ENCODE results near the gene TSC22D3. TPM values are rescaled to one million over a fixed set of nuclear protein-coding genes. Genes with fewer than 3 reads are reported as not detected.

Gene TSC22D3
- total and polyA plus RNA-seq, 7 donors = 40.5 to 551 (median 272) TPM

GRCh38 chrX:107721966-107722707 lies 53.5 kb downstream of the TSC22D3 start:
- intact Hi-C loops (cut with DNase I) = no loop called here

GRCh38 chrX:107721318-107721717 lies 54.3 kb downstream of the TSC22D3 start:
- WGBS, 2 donors = 57 to 77% methylated on average over 9 of the region's 9 CpGs
- no peak for TF ChIP-seq POLR2AphosphoS5 (IDR thresholded peaks at IDR 0.05)
- no peak for TF ChIP-seq CTCF (IDR thresholded peaks at IDR 0.05)
- TF ChIP-seq POLR2A (IDR thresholded peaks at IDR 0.05) = no peak
- TF ChIP-seq EP300 (IDR thresholded peaks at IDR 0.05) = no peak
- Histone ChIP-seq H3K9me3 (no peaks in the 10 kb centered on the region), H3K27me3 (peaks cover 0 to 4% (median 0%) of the 10 kb centered on the region in 3 donors), H3K4me1 (peaks cover 0 to 38% (median 17%) of the 10 kb centered on the region in 4 donors), H3K27ac (peak overlapping the region in 3 of 4 donors; percentile 22 to 96 (median 56)), H3K4me3 (no peak overlapping the region), H3K36me3 (no peaks in the 10 kb centered on the region)
- DNase-seq = no peak
- intact Hi-C loops (cut with DNase I) = no loop called here

More at GRCh38 chrX:107721966-107722707, 53.5 kb downstream of the TSC22D3 start:
- H3K9me3 ChIP-seq = no peaks in the 10 kb centered on the region
- peak overlapping the region in 3 of 4 donors; percentile 22 to 96 (median 56) for H3K27ac ChIP-seq
- no peak overlapping the region for H3K4me3 ChIP-seq
- no peaks in the 10 kb centered on the region for H3K36me3 ChIP-seq
- no peak for DNase-seq
- peaks cover 0 to 42% (median 21%) of the 10 kb centered on the region in 4 donors for H3K4me1 ChIP-seq
- 87 to 88% methylated on average over 5 of the region's 5 CpGs for WGBS, 2 donors
- peaks cover 0 to 4% (median 0%) of the 10 kb centered on the region in 3 donors for H3K27me3 ChIP-seq
- TF ChIP-seq POLR2A (IDR thresholded peaks at IDR 0.05) (no peak), CTCF (IDR thresholded peaks at IDR 0.05) (no peak), EP300 (IDR thresholded peaks at IDR 0.05) (no peak), POLR2AphosphoS5 (IDR thresholded peaks at IDR 0.05) (no peak)

- Histone ChIP-seq H3K4me1 (peaks cover 0 to 55% (median 25%) of the 10 kb centered on the region in 4 donors), H3K27me3 (no peaks in the 10 kb centered on the region), H3K4me3 (no peak overlapping the region), H3K27ac (peak overlapping the region; percentile 91 to 98 (median 94)), H3K36me3 (peaks cover 13 to 31% (median 16%) of the 10 kb centered on the region in 4 donors), H3K9me3 (no peaks in the 10 kb centered on the region)
- WGBS, 2 donors = 12 to 45% methylated on average over 3 of the region's 3 CpGs
- intact Hi-C loops (cut with DNase I) = loop anchor here (1.0 to 10.0 kb wide), 4 partner anchors 23 to 823 kb away; no protein-coding TSS in a partner anchor
- TF ChIP-seq CTCF (IDR thresholded peaks at IDR 0.05) (peak; percentile 62 to 82 (median 77)), POLR2A (IDR thresholded peaks at IDR 0.05) (no peak), POLR2AphosphoS5 (IDR thresholded peaks at IDR 0.05) (peak; percentile 63 to 83 (median 75)), EP300 (IDR thresholded peaks at IDR 0.05) (peak; percentile 64 to 93 (median 86))
- DNase-seq = peak; percentile 94
Measured at GRCh38 chrX:107718156-107718621, 57.4 kb downstream of the TSC22D3 start.

GRCh38 chrX:107716816-107717700 lies 58.5 kb downstream of the TSC22D3 start:
- peaks cover 0 to 55% (median 27%) of the 10 kb centered on the region in 4 donors for H3K4me1 ChIP-seq
- no peaks in the 10 kb centered on the region for H3K9me3 ChIP-seq
- peak overlapping the region; percentile 91 to 98 (median 94) for H3K27ac ChIP-seq
- peaks cover 13 to 33% (median 16%) of the 10 kb centered on the region in 4 donors for H3K36me3 ChIP-seq
- peak; percentile 97 for DNase-seq
- peak overlapping the region; percentile 67 to 86 (median 78) for H3K4me3 ChIP-seq
- intact Hi-C loops (cut with DNase I) = loop anchor here (10.0 kb wide), 1 partner anchor 822 kb away; no protein-coding TSS in a partner anchor
- TF ChIP-seq POLR2AphosphoS5 (IDR thresholded peaks at IDR 0.05) = peak; percentile 98 to 100 (median 98)
- TF ChIP-seq CTCF (IDR thresholded peaks at IDR 0.05) = peak in 1 of 4 experiments; percentile 7
- TF ChIP-seq EP300 (IDR thresholded peaks at IDR 0.05) = peak; percentile 41 to 88 (median 80)
- peak; percentile 93 to 97 for TF ChIP-seq POLR2A (IDR thresholded peaks at IDR 0.05)
- 8 to 11% methylated on average over 29 of the region's 29 CpGs for WGBS, 2 donors
- H3K27me3 ChIP-seq = no peaks in the 10 kb centered on the region
